ENCODE results near the gene ARFGAP3. TPM values are rescaled to one million over a fixed set of nuclear protein-coding genes. Genes with fewer than 3 reads are reported as not detected.
A peak's percentile ranks its signal among the peaks of the same experiment; 100 is the strongest.

Gene ARFGAP3
- total RNA-seq, 4 donors from 2014 or later: 43.0 to 106 (median 50.5) TPM

- TF ChIP-seq CTCF (IDR thresholded peaks at IDR 0.05): no peak
- ATAC-seq (ENCODE audit: low FRiP score) (no peak), DNase-seq (ENCODE audit: low spot score) (no peak)
These were observed 50.9 kb downstream of the ARFGAP3 start for GRCh38 chr22:42805998-42806830.

- no peak for TF ChIP-seq CTCF (IDR thresholded peaks at IDR 0.05)
- ATAC-seq (ENCODE audit: low FRiP score): peak; percentile 20
- DNase-seq (ENCODE audit: low spot score): no peak
These were observed 51.8 kb downstream of the ARFGAP3 start for GRCh38 chr22:42805016-42805997.

GRCh38 chr22:42803389-42803788, 53.7 kb downstream of the ARFGAP3 start:
- DNase-seq (ENCODE audit: low spot score) (no peak), ATAC-seq (ENCODE audit: low FRiP score) (no peak)
- TF ChIP-seq CTCF (IDR thresholded peaks at IDR 0.05): no peak

GRCh38 chr22:42801252-42802080, 55.6 kb downstream of the ARFGAP3 start:
- TF ChIP-seq CTCF (IDR thresholded peaks at IDR 0.05): no peak
- ATAC-seq (ENCODE audit: low FRiP score): no peak
- no peak for DNase-seq (ENCODE audit: low spot score)

GRCh38 chr22:42800451-42801251, 56.4 kb downstream of the ARFGAP3 start:
- ATAC-seq (ENCODE audit: low FRiP score) (no peak), DNase-seq (ENCODE audit: low spot score) (no peak)
- TF ChIP-seq CTCF (IDR thresholded peaks at IDR 0.05): no peak

Measured in omental fat pad (tissue), 4 donors.